Endothelial cell (in vitro differentiated cells): ENCODE measurements around the gene CDC42BPA. TPM values are rescaled to one million over a fixed set of nuclear protein-coding genes. Genes with fewer than 3 reads are reported as not detected.

ENCODE experiments used
- DNase-seq: peaks from one replicate; pipeline ENCODE4 v3.0.0; 2021; ENCODE audit warnings: low spot score
- H3K27ac Mint-ChIP-seq: one replicate; pipeline ENCODE4 v1.8.0; 2021; ENCODE audit warnings: mixed read lengths, inconsistent platforms; ENCODE audit not compliant: unreplicated experiment
- H3K27me3 Mint-ChIP-seq: one replicate; pipeline ENCODE4 v1.8.0; 2021; ENCODE audit warnings: mild to moderate bottlenecking, moderate library complexity, mixed read lengths, inconsistent platforms; ENCODE audit not compliant: unreplicated experiment
- H3K36me3 Mint-ChIP-seq: one replicate; pipeline ENCODE4 v1.8.0; 2021; ENCODE audit warnings: mild to moderate bottlenecking, low read depth, mixed read lengths, inconsistent platforms; ENCODE audit not compliant: unreplicated experiment
- H3K4me1 Mint-ChIP-seq: one replicate; pipeline ENCODE4 v1.8.0; 2021; ENCODE audit warnings: mild to moderate bottlenecking, mixed read lengths, inconsistent platforms; ENCODE audit not compliant: unreplicated experiment
- H3K4me3 Mint-ChIP-seq: one replicate; pipeline ENCODE4 v1.8.0; 2021; ENCODE audit warnings: mild to moderate bottlenecking, mixed read lengths, inconsistent platforms; ENCODE audit not compliant: unreplicated experiment
- H3K9me3 Mint-ChIP-seq: one replicate; pipeline ENCODE4 v1.8.0; 2021; ENCODE audit warnings: mixed read lengths, inconsistent platforms; ENCODE audit not compliant: unreplicated experiment
- total RNA-seq: library from RNA; stranded (reverse); fragmentation: NEBNext Ultra II Directional; extraction: Animal tissue kit (Norgen Biotek cat#: 25700); gene quantifications from one replicate; pipeline ENCODE4 v1.2.1, GENCODE V29; 2021; ENCODE audit not compliant: unreplicated experiment
- TF ChIP-seq, protein P1 (sequence below): fragments of 200-600 bp; sonication (generic); IDR thresholded peaks from one replicate; pipeline ENCODE4 v1.5.0; 2021; ENCODE audit warnings: antibody characterized with exemption; ENCODE audit not compliant: unreplicated experiment

CDC42BPA gene
- total RNA-seq, 1 donor from 2014 or later: 41.4 TPM

DNA sequence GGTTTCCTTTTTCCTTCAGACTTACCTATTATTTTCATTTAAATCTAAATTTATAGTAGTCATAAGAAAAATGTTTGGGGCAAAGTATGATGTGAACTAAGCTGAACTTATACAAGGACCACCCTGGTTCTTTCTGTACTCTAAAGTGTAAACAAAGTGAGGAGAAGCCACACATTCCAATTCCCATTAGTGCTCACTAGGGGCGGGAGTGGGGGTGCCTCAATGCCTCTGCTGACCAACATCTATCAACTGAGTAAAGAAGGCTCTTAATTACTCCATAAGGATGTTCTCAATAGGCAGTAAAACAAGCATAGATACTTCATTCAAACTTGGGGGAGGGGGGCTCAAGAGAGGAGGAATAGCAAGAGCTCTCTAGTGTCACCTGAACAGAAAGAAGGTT is 151.7 kb downstream of the CDC42BPA start:
- no peaks in the 10 kb centered on the region for H3K4me1 Mint-ChIP-seq
- no peak overlapping the region for H3K4me3 Mint-ChIP-seq
- TF ChIP-seq, protein P1, sequence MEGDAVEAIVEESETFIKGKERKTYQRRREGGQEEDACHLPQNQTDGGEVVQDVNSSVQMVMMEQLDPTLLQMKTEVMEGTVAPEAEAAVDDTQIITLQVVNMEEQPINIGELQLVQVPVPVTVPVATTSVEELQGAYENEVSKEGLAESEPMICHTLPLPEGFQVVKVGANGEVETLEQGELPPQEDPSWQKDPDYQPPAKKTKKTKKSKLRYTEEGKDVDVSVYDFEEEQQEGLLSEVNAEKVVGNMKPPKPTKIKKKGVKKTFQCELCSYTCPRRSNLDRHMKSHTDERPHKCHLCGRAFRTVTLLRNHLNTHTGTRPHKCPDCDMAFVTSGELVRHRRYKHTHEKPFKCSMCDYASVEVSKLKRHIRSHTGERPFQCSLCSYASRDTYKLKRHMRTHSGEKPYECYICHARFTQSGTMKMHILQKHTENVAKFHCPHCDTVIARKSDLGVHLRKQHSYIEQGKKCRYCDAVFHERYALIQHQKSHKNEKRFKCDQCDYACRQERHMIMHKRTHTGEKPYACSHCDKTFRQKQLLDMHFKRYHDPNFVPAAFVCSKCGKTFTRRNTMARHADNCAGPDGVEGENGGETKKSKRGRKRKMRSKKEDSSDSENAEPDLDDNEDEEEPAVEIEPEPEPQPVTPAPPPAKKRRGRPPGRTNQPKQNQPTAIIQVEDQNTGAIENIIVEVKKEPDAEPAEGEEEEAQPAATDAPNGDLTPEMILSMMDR: no peak
- DNase-seq: no peak
- peaks cover 2% of the 10 kb centered on the region for H3K27me3 Mint-ChIP-seq
- no peaks in the 10 kb centered on the region for H3K36me3 Mint-ChIP-seq
- H3K9me3 Mint-ChIP-seq: no peaks in the 10 kb centered on the region
- H3K27ac Mint-ChIP-seq: no peak overlapping the region

GRCh38 chr1:227161470-227161869 is 156.8 kb downstream of the CDC42BPA start:
- H3K27ac Mint-ChIP-seq: no peak overlapping the region
- no peaks in the 10 kb centered on the region for H3K36me3 Mint-ChIP-seq
- H3K4me1 Mint-ChIP-seq: peaks cover 3% of the 10 kb centered on the region
- H3K27me3 Mint-ChIP-seq: no peaks in the 10 kb centered on the region
- DNase-seq: no peak
- H3K4me3 Mint-ChIP-seq: no peak overlapping the region
- no peaks in the 10 kb centered on the region for H3K9me3 Mint-ChIP-seq
- TF ChIP-seq, protein P1: no peak

DNA sequence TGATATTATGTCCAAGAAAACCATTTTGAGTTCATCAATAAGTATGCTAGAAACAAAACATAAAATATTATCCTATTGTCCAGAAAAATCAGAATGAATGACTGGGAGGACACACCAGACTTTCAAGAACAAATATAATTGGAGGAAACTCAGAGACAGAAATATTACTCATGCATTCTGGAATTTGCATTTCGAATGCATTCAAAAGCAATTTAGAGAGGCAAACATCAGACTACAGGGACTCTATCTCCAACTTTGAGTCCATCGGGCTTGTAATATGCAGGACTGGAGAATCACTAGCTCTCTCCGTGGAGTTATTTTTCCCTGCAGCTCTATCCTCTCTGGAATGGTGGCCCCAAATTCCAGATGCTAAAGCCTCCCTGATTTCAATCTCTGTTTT is 161.8 kb downstream of the CDC42BPA start:
- no peak for DNase-seq
- H3K4me1 Mint-ChIP-seq: peaks cover 7% of the 10 kb centered on the region
- H3K27me3 Mint-ChIP-seq: no peaks in the 10 kb centered on the region
- no peaks in the 10 kb centered on the region for H3K9me3 Mint-ChIP-seq
- H3K27ac Mint-ChIP-seq: no peak overlapping the region
- no peak overlapping the region for H3K4me3 Mint-ChIP-seq
- TF ChIP-seq, protein P1: no peak
- H3K36me3 Mint-ChIP-seq: no peaks in the 10 kb centered on the region

DNA sequence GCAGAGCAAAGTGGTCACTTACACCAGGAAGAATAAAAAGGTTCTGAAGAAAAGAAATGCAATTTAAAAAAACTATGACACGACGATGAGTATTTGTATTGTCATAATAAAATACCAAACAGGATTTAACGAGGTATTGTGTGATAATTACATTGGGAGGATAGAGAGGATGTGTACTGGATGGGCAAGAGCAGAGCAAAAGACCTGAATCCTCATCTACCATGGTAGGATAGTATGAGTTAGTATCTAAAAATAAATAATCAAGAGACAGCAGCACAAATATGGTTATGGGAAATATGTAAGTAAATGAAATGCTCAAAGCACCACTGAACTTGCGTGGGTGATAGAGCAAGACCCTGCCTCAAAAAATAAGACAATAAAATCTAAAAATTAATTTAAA is 162.6 kb downstream of the CDC42BPA start:
- Mint-ChIP-seq H3K9me3 (no peaks in the 10 kb centered on the region), H3K27ac (no peak overlapping the region)

GRCh38 chr1:227155004-227155403 is 163.3 kb downstream of the CDC42BPA start:
- Mint-ChIP-seq H3K27me3 (no peaks in the 10 kb centered on the region), H3K4me3 (no peak overlapping the region), H3K36me3 (no peaks in the 10 kb centered on the region), H3K9me3 (no peaks in the 10 kb centered on the region), H3K27ac (no peak overlapping the region), H3K4me1 (peaks cover 7% of the 10 kb centered on the region)
- no peak for DNase-seq
- TF ChIP-seq, protein P1: no peak

More for the DNA sequence above, 162.6 kb downstream of the CDC42BPA start:
- TF ChIP-seq, protein P1: no peak
- Mint-ChIP-seq H3K4me3 (no peak overlapping the region), H3K27me3 (no peaks in the 10 kb centered on the region), H3K4me1 (peaks cover 7% of the 10 kb centered on the region), H3K36me3 (no peaks in the 10 kb centered on the region)
- DNase-seq: no peak
